Measurements from ENCODE around the gene FAM187B. TPM values are rescaled to one million over a fixed set of nuclear protein-coding genes. Genes with fewer than 3 reads are reported as not detected.

The FAM187B gene
- total RNA-seq, 1 experiment from 2014 or later = not detected

- no peak overlapping the region for H2AFZ ChIP-seq
- H3K4me2 ChIP-seq = no peak overlapping the region
- H3K79me2 ChIP-seq (ENCODE audit: low read depth) = peaks cover 8% of the 10 kb centered on the region; the same call in 1 of the 2 replicates
- intact Hi-C loops (cut with micrococcal nuclease; ENCODE audit: unreplicated experiment) = no loop called here
- ChIA-PET CTCF (interaction anchor here (0.6 to 0.7 kb wide), 2 partner anchors 35 to 118 kb away, joined by 3 to 7 read pairs; partner anchors contain the start of gene FXYD7), POLR2A (ENCODE audit: unreplicated experiment) (no interaction called here)
- peaks cover 2% of the 10 kb centered on the region; the same call in 1 of the 2 replicates for H3K4me1 ChIP-seq (replicated peaks; ENCODE audit: insufficient read depth)
- H3K9me2 ChIP-seq (ENCODE audit: insufficient read depth) = no peaks in the 10 kb centered on the region
- peaks cover 21% of the 10 kb centered on the region for H4K20me1 ChIP-seq (ENCODE audit: insufficient read depth)
- H3K4me3 ChIP-seq = no peak overlapping the region
- no peak for DNase-seq
- no peaks in the 10 kb centered on the region for H3K27me3 ChIP-seq (ENCODE audit: insufficient read depth, low read depth)
- no peaks in the 10 kb centered on the region for H3K9me3 ChIP-seq (ENCODE audit: insufficient read depth, low read depth)
- no peak overlapping the region for H3K27ac ChIP-seq
- peaks cover 72% of the 10 kb centered on the region for H3F3A ChIP-seq (ENCODE audit: insufficient read depth, low read depth)
- BruUV-seq (replicated peaks) = no TSS peak
- H3K36me3 ChIP-seq (ENCODE audit: low read depth) = peaks cover 7% of the 10 kb centered on the region; the same call in 1 of the 2 replicates
- TF ChIP-seq CTCF (conservative IDR thresholded peaks at IDR 0.05) = no peak
- no peak for TF ChIP-seq EZH2 (IDR thresholded peaks at IDR 0.05; ENCODE audit: low read depth)
These were observed 33.0 kb upstream of the FAM187B start for GRCh38 chr19:35261356-35262100.

- ChIA-PET POLR2A (ENCODE audit: unreplicated experiment) (no interaction called here), CTCF (interaction anchor here (0.6 to 0.7 kb wide), 2 partner anchors 9 to 118 kb away, joined by 3 to 7 read pairs; partner anchors contain the start of gene FXYD7)
- Histone ChIP-seq H3K9me3 (ENCODE audit: insufficient read depth, low read depth) (no peaks in the 10 kb centered on the region), H3K27ac (no peak overlapping the region), H3K79me2 (ENCODE audit: low read depth) (peaks cover 9% of the 10 kb centered on the region; the same call in 1 of the 2 replicates), H3K9me2 (ENCODE audit: insufficient read depth) (no peaks in the 10 kb centered on the region), H4K20me1 (ENCODE audit: insufficient read depth) (peaks cover 23% of the 10 kb centered on the region), H2AFZ (no peak overlapping the region), H3K4me1 (replicated peaks; ENCODE audit: insufficient read depth) (no peaks in the 10 kb centered on the region), H3K4me2 (no peak overlapping the region), H3K4me3 (no peak overlapping the region), H3K36me3 (ENCODE audit: low read depth) (peaks cover 12% of the 10 kb centered on the region), H3F3A (ENCODE audit: insufficient read depth, low read depth) (peaks cover 75% of the 10 kb centered on the region), H3K27me3 (ENCODE audit: insufficient read depth, low read depth) (no peaks in the 10 kb centered on the region)
- TF ChIP-seq CTCF (conservative IDR thresholded peaks at IDR 0.05) (no peak), EZH2 (IDR thresholded peaks at IDR 0.05; ENCODE audit: low read depth) (no peak)
- BruUV-seq (replicated peaks) = no TSS peak
- intact Hi-C loops (cut with micrococcal nuclease; ENCODE audit: unreplicated experiment) = no loop called here
- DNase-seq = no peak
These were observed 32.3 kb upstream of the FAM187B start for GRCh38 chr19:35260694-35261304.

- peaks cover 35% of the 10 kb centered on the region for H3K79me2 ChIP-seq (ENCODE audit: low read depth)
- ChIA-PET POLR2A (ENCODE audit: unreplicated experiment) (no interaction called here), CTCF (interaction anchor here (1.1 kb wide), 1 partner anchor 107 kb away, joined by 4 read pairs; no protein-coding TSS in a partner anchor)
- H2AFZ ChIP-seq = no peak overlapping the region
- no peaks in the 10 kb centered on the region for H3K4me1 ChIP-seq (replicated peaks; ENCODE audit: insufficient read depth)
- peaks cover 25% of the 10 kb centered on the region for H3K36me3 ChIP-seq (ENCODE audit: low read depth)
- H4K20me1 ChIP-seq (ENCODE audit: insufficient read depth) = peaks cover 37% of the 10 kb centered on the region
- TF ChIP-seq EZH2 (IDR thresholded peaks at IDR 0.05; ENCODE audit: low read depth) (no peak), CTCF (conservative IDR thresholded peaks at IDR 0.05) (no peak)
- H3K9me3 ChIP-seq (ENCODE audit: insufficient read depth, low read depth) = no peaks in the 10 kb centered on the region
- no TSS peak for BruUV-seq (replicated peaks)
- H3K27ac ChIP-seq = no peak overlapping the region
- no peak overlapping the region for H3K4me3 ChIP-seq
- H3K9me2 ChIP-seq (ENCODE audit: insufficient read depth) = no peaks in the 10 kb centered on the region
- H3K27me3 ChIP-seq (ENCODE audit: insufficient read depth, low read depth) = no peaks in the 10 kb centered on the region
- no peak overlapping the region for H3K4me2 ChIP-seq
- peaks cover 41% of the 10 kb centered on the region for H3F3A ChIP-seq (ENCODE audit: insufficient read depth, low read depth)
- no peak for DNase-seq
- intact Hi-C loops (cut with micrococcal nuclease; ENCODE audit: unreplicated experiment) = no loop called here
These were observed 28.5 kb upstream of the FAM187B start for GRCh38 chr19:35257113-35257461.

Measured in PC-9 (cell line).